Measurements from ENCODE around the gene GCNA.

DNA sequence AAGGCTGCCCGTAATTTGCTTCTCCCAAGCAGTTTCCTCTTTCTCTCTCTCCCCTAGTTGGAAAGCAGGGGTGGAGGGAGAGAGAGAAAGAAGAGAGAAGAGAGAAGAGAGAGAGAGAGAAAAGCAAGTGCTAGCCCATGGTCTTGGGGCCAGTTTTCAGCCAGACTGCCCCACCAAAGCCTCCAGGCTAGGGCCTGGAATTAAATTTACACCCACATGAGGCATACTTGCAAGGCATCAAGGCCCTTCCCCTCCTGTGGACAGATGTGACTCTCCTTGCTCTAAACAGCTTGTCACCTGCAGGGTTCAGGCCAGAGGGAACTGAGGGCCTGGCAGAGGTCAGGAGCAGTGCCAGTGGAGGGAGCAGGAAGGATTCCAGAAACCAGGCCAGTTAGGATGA lies 41.7 kb downstream of the GCNA start:
- TF ChIP-seq, protein P1, sequence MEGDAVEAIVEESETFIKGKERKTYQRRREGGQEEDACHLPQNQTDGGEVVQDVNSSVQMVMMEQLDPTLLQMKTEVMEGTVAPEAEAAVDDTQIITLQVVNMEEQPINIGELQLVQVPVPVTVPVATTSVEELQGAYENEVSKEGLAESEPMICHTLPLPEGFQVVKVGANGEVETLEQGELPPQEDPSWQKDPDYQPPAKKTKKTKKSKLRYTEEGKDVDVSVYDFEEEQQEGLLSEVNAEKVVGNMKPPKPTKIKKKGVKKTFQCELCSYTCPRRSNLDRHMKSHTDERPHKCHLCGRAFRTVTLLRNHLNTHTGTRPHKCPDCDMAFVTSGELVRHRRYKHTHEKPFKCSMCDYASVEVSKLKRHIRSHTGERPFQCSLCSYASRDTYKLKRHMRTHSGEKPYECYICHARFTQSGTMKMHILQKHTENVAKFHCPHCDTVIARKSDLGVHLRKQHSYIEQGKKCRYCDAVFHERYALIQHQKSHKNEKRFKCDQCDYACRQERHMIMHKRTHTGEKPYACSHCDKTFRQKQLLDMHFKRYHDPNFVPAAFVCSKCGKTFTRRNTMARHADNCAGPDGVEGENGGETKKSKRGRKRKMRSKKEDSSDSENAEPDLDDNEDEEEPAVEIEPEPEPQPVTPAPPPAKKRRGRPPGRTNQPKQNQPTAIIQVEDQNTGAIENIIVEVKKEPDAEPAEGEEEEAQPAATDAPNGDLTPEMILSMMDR (IDR thresholded peaks at IDR 0.05): no peak
- no peak for TF ChIP-seq POLR2A (IDR thresholded peaks at IDR 0.05)
